Measurements from ENCODE around the gene ALDH7A1. TPM values are rescaled to one million over a fixed set of nuclear protein-coding genes. Genes with fewer than 3 reads are reported as not detected.

ALDH7A1 gene
- total and polyA plus RNA-seq, 2 donors (not counting 1 experiment from before 2014, with no cell fraction given) = 0.78 to 3.3 TPM

DNA sequence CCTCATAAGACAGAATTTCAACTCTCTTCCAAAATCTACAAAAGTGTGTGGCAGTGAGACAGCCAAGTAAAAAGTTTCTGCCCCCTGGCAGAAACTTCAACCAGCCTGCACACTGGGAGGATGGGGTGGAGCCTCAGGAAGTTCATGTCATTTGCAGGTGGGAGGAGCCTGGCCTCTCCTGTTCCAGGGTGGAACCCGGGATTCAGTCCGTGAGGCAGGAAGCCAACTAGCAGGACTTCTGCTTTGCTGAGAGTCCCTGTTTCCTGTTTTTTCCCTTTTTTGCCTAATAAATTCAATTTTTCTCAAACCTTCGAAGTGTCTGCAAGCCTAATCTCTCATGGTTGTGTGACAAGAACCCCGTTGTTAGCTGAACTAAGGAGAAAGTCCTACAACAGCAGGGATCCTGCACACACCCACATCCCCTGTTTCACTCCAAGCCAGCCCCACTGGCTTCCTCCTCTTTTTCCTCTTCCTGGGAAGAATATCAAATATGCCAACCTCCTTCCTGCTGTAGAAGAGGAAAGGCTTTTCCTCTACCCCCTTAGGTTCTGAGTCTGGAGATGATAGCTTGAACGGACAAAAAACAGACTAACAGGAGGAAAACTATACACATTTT lies 69.3 kb downstream of the ALDH7A1 start:
- intact Hi-C loops (cut with micrococcal nuclease) = no loop called here
- CTCF ChIA-PET = interaction anchor here (1.3 kb wide), 1 partner anchor 17 kb away, joined by 3 read pairs; no protein-coding TSS in a partner anchor
- Mint-ChIP-seq H3K9me3 (ENCODE audit: insufficient read depth) (no peaks in the 10 kb centered on the region), H3K4me1 (no peaks in the 10 kb centered on the region), H3K27me3 (peaks cover 14% of the 10 kb centered on the region), H3K27ac (no peak overlapping the region), H3K4me3 (no peak overlapping the region)
- DNase-seq = no peak
- TF ChIP-seq, protein P1, sequence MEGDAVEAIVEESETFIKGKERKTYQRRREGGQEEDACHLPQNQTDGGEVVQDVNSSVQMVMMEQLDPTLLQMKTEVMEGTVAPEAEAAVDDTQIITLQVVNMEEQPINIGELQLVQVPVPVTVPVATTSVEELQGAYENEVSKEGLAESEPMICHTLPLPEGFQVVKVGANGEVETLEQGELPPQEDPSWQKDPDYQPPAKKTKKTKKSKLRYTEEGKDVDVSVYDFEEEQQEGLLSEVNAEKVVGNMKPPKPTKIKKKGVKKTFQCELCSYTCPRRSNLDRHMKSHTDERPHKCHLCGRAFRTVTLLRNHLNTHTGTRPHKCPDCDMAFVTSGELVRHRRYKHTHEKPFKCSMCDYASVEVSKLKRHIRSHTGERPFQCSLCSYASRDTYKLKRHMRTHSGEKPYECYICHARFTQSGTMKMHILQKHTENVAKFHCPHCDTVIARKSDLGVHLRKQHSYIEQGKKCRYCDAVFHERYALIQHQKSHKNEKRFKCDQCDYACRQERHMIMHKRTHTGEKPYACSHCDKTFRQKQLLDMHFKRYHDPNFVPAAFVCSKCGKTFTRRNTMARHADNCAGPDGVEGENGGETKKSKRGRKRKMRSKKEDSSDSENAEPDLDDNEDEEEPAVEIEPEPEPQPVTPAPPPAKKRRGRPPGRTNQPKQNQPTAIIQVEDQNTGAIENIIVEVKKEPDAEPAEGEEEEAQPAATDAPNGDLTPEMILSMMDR (IDR thresholded peaks at IDR 0.05) = no peak
- Histone ChIP-seq H4K20me1 (ENCODE audit: control insufficient read depth, insufficient read depth, low read length, poor library complexity, severe bottlenecking) (no peaks in the 10 kb centered on the region), H3K27me3 (replicated peaks in 1 of 4; ENCODE audit: control extremely low read depth in 1 of 4, control insufficient read depth in 3 of 4, insufficient read depth in 4 of 4, low read length in 3 of 4) (peaks cover 0 to 9% (median 0%) of the 10 kb centered on the region in 4 experiments), H3K4me2 (replicated peaks; ENCODE audit: low read depth, low read length, poor library complexity, severe bottlenecking) (no peak overlapping the region), H3K4me3 (ENCODE audit: control extremely low read depth in 1 of 5, extremely low read depth in 1 of 5, insufficient read depth in 1 of 5, low read depth in 2 of 5, low read length in 4 of 5) (no peak overlapping the region), H3K27ac (ENCODE audit: low read length in 2 of 2) (no peak overlapping the region), H3K79me2 (ENCODE audit: control insufficient read depth, insufficient read depth, low read length) (no peaks in the 10 kb centered on the region), H3K4me1 (ENCODE audit: control insufficient read depth in 2 of 2, insufficient read depth in 2 of 2, low read length in 2 of 2) (no peaks in the 10 kb centered on the region), H3K9ac (ENCODE audit: low read length) (no peak overlapping the region), H3K36me3 (replicated peaks in 1 of 2; ENCODE audit: control extremely low read depth in 1 of 2, control insufficient read depth in 1 of 2, extremely low read depth in 1 of 2, insufficient read depth in 2 of 2, low read length in 1 of 2) (no peaks in the 10 kb centered on the region), H2AFZ (ENCODE audit: insufficient read depth, low read depth, low read length, poor library complexity, severe bottlenecking) (no peak overlapping the region), H3K9me3 (ENCODE audit: control extremely low read depth in 1 of 3, control insufficient read depth in 2 of 3, insufficient read depth in 1 of 3, low read length in 2 of 3) (no peaks in the 10 kb centered on the region)
- ATAC-seq (ENCODE audit: low read depth) = no peak
- POLR2A ChIA-PET = no interaction called here
- 37% methylated on average over 4 of the region's 5 CpGs for WGBS (ENCODE audit: insufficient coverage)

DNA sequence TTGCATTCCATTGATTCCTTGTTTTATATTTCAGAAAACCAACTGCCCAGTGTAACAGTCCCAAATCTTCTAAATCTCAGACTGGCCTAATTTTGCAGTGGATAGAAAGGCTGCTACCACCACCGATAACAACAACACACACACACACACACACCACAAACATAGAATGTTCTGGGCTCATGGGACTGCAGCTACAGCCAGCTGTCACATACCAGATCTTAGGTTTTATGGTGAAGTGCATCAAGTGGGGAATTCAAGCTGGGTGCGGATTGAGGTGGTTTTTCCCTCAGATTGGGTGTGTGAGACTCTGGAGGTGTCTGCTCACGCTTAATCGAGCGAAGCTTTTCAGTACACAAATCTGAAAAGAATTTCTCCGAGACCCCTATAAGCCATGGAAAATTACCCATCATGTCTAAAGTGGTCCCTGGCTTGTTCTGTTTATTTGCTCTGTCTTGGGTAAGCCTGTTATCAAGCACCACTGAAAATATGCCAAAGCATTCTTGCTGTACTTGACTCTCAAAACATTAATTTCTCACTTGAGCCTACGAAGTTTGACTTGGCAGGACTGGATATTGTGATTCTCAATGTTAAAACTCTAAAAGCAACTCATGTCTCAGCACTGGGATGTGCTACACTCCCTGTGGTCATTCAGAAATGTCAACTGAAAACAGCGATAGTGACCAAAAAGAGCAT lies 71.1 kb downstream of the ALDH7A1 start:
- Histone ChIP-seq H2AFZ (ENCODE audit: insufficient read depth, low read depth, low read length, poor library complexity, severe bottlenecking) (no peak overlapping the region), H3K27me3 (replicated peaks in 1 of 4; ENCODE audit: control extremely low read depth in 1 of 4, control insufficient read depth in 3 of 4, insufficient read depth in 4 of 4, low read length in 3 of 4) (peaks cover 0 to 9% (median 0%) of the 10 kb centered on the region in 4 experiments), H3K4me1 (ENCODE audit: control insufficient read depth in 2 of 2, insufficient read depth in 2 of 2, low read length in 2 of 2) (no peaks in the 10 kb centered on the region), H3K9me3 (ENCODE audit: control extremely low read depth in 1 of 3, control insufficient read depth in 2 of 3, insufficient read depth in 1 of 3, low read length in 2 of 3) (no peaks in the 10 kb centered on the region), H3K27ac (ENCODE audit: low read length in 2 of 2) (no peak overlapping the region), H4K20me1 (ENCODE audit: control insufficient read depth, insufficient read depth, low read length, poor library complexity, severe bottlenecking) (no peaks in the 10 kb centered on the region), H3K4me2 (replicated peaks; ENCODE audit: low read depth, low read length, poor library complexity, severe bottlenecking) (no peak overlapping the region), H3K4me3 (ENCODE audit: control extremely low read depth in 1 of 5, extremely low read depth in 1 of 5, insufficient read depth in 1 of 5, low read depth in 2 of 5, low read length in 4 of 5) (no peak overlapping the region), H3K9ac (ENCODE audit: low read length) (no peak overlapping the region), H3K79me2 (ENCODE audit: control insufficient read depth, insufficient read depth, low read length) (no peaks in the 10 kb centered on the region), H3K36me3 (replicated peaks in 1 of 2; ENCODE audit: control extremely low read depth in 1 of 2, control insufficient read depth in 1 of 2, extremely low read depth in 1 of 2, insufficient read depth in 2 of 2, low read length in 1 of 2) (no peaks in the 10 kb centered on the region)
- DNase-seq (no peak), ATAC-seq (ENCODE audit: low read depth) (no peak)
- 95% methylated on average over 4 of the region's 8 CpGs for WGBS (ENCODE audit: insufficient coverage)
- H3K4me1 Mint-ChIP-seq = no peaks in the 10 kb centered on the region
- TF ChIP-seq, protein P1 (IDR thresholded peaks at IDR 0.05) = no peak
- TF ChIP-seq EZH2 (IDR thresholded peaks at IDR 0.05; ENCODE audit: borderline replicate concordance, insufficient read depth, low read depth, low read length, poor library complexity, severe bottlenecking) = no peak
- intact Hi-C loops (cut with micrococcal nuclease) = no loop called here
- peaks cover 14% of the 10 kb centered on the region for H3K27me3 Mint-ChIP-seq
- no peak overlapping the region for H3K4me3 Mint-ChIP-seq
- CTCF ChIA-PET = interaction anchor here (0.6 kb wide), 1 partner anchor 34 kb away, joined by 3 read pairs; no protein-coding TSS in a partner anchor
- H3K9me3 Mint-ChIP-seq (ENCODE audit: insufficient read depth) = no peaks in the 10 kb centered on the region
- H3K27ac Mint-ChIP-seq = no peak overlapping the region
- POLR2A ChIA-PET = no interaction called here

Measured in B cell (primary cell).